Esophagus (tissue), 2 donors: Measurements from ENCODE around the gene VWA3A. TPM values are rescaled to one million over a fixed set of nuclear protein-coding genes. Genes with fewer than 3 reads are reported as not detected.
"Not testable (repeated sequence)": the region's sequence is repeated elsewhere in the genome, so short reads cannot be mapped to it uniquely, and the experiment has no call there.

ENCODE experiments used
- H3K27ac ChIP-seq, 2 donors: one replicate each; pipeline ENCODE4 v1.5.1; 2013; ENCODE audit warnings: low read depth in 2 of 2, mild to moderate bottlenecking in 2 of 2, inconsistent platforms in 1 of 2, low read length in 1 of 2, moderate library complexity in 1 of 2
- H3K27me3 ChIP-seq, 2 donors: one replicate each; pipeline ENCODE4 v1.6.1; 2013; ENCODE audit warnings: low read length in 2 of 2, control low read depth in 1 of 2, mild to moderate bottlenecking in 1 of 2; ENCODE audit not compliant: insufficient read depth in 2 of 2, control insufficient read depth in 1 of 2
- H3K36me3 ChIP-seq, 2 donors: one replicate each; pipeline ENCODE4 v1.6.1; 2013; ENCODE audit warnings: low read length in 1 of 2; ENCODE audit not compliant: control insufficient read depth in 2 of 2, insufficient read depth in 2 of 2
- H3K4me1 ChIP-seq, 2 donors: one replicate each; pipeline ENCODE4 v1.6.1; 2013; ENCODE audit warnings: low read length in 1 of 2; ENCODE audit not compliant: control insufficient read depth in 2 of 2, insufficient read depth in 2 of 2
- H3K4me3 ChIP-seq, 2 donors: one replicate each; pipeline ENCODE4 v1.5.1; 2013; ENCODE audit warnings: low read length in 2 of 2, mild to moderate bottlenecking in 2 of 2, low read depth in 1 of 2, moderate library complexity in 1 of 2
- H3K9me3 ChIP-seq, 2 donors: one replicate each; pipeline ENCODE4 v1.6.1; 2013; ENCODE audit warnings: mild to moderate bottlenecking in 2 of 2, low read depth in 1 of 2, low read length in 1 of 2, moderate library complexity in 1 of 2; ENCODE audit not compliant: control insufficient read depth in 2 of 2, insufficient read depth in 1 of 2
- WGBS, 2 donors: extraction: QIAGEN DNeasy Blood & Tissue Kit; methylation state at CpG; one replicate each; pipeline ENCODE4 v1.1.7; 2013; 5-methylcytosine and 5-hydroxymethylcytosine counted together
- polyA plus RNA-seq, 2 donors: library from polyadenylated mRNA; stranded (reverse); fragments of 200-250 nt; gene quantifications; one replicate each; pipeline ENCODE4 v1.2.3, GENCODE V29; 2013
- donor health status: healthy with polysubstance abuse.
- donor health status: Bipolar disorder and iron deficiency.

Gene VWA3A
- polyA plus RNA-seq, 2 donors = 0.01 to 0.24 TPM

DNA sequence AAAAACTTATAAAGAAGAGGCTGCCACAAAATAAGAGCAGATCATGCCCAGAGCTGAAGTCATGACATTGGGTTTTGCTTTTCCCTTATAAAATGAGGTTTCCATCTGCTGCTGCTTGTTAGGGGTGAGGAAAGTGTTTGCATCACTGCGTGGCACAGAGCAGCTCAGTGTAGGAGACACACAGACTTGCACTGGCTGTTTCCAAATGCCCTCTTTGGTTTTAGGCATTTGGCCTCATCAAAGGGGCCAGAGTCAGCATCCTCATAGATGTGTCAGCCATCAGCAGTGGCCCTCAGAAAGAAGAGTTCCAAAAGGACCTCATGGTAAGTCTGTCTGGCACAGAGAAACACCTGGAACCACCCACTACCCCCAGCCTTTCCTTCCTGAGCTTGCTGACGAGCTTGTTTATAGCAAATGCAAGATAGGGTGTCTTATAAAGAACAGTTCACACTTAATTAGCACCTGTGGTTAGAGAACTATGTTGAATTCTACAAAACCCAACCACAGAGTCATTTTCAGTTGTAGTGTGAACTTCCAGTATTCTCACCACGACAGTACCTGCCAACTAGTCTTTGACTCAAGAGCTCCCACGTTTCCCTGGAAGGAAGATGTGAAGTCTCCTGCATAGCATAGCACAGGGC, 17.0 kb downstream of the VWA3A start:
- H3K27ac ChIP-seq = no peak overlapping the region
- no peak overlapping the region for H3K4me3 ChIP-seq
- no peaks in the 10 kb centered on the region for H3K36me3 ChIP-seq
- H3K9me3 ChIP-seq = no peaks in the 10 kb centered on the region
- H3K27me3 ChIP-seq = no peaks in the 10 kb centered on the region
- WGBS, 2 donors = 44% methylated on average over 4 of the region's 4 CpGs
- H3K4me1 ChIP-seq = no peaks in the 10 kb centered on the region

DNA sequence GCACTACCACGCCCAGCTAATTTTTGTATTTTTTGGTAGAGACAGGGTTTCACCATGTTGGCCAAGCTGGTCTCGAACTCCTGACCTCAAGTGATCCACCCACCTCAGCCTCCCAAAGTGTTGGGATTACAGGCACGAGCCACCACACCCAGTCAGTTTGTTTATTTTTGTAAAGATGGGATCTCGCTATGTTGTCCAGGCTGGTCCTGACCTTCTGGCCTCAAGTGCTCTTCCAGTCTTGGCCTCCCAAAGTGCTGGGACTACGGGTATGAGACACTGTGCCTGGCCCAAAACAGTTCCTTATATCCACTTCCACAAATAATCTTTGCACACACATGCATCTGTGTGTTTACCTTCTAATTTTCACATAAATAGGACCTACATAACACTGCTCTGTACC, 19.3 kb downstream of the VWA3A start:
- 75 to 76% methylated on average over 5 of the region's 5 CpGs for WGBS, 2 donors
- not testable (repeated sequence) for H3K27ac ChIP-seq, H3K4me3 ChIP-seq, H3K36me3 ChIP-seq, H3K27me3 ChIP-seq, H3K4me1 ChIP-seq, H3K9me3 ChIP-seq

DNA sequence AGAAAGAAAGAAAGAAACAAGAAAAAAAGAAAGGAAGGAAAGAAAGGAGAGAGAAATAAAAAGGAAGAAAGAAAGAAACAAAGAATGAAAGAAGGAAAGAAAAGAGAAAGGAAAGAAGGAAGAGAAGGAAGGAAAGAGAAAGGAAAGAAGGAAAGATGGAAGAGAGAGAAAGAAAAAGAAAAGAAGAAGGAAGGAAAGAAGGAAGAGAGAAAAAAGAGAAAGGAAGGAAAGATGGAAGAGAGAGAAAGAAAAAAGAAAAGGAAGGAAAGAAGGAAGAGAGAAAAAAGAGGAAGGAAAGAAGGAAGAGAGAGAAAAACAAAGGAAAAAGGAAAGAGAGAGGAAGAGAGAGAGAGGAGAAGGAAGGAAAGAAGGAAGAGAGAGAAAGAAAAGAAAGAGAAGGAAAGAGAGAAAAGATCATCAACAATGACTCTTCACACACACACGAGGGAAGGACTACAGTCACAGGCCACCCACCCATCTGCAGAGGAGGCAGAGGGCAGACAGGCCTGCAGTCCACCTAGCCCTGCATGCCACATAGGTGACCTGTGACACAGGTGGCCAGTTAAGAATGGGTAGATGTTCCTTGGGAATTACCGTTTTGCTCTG, 23.9 kb downstream of the VWA3A start:
- H3K4me3 ChIP-seq = no peak overlapping the region
- H3K27ac ChIP-seq = no peak overlapping the region
- H3K4me1 ChIP-seq = no peaks in the 10 kb centered on the region
- no peaks in the 10 kb centered on the region for H3K36me3 ChIP-seq
- H3K27me3 ChIP-seq = no peaks in the 10 kb centered on the region
- 82 to 90% methylated on average over 2 of the region's 2 CpGs for WGBS, 2 donors
- no peaks in the 10 kb centered on the region for H3K9me3 ChIP-seq

- H3K4me3 ChIP-seq = no peak overlapping the region
- 74 to 80% methylated on average over 2 of the region's 2 CpGs for WGBS, 2 donors
- H3K36me3 ChIP-seq = no peaks in the 10 kb centered on the region
- H3K27ac ChIP-seq = no peak overlapping the region
- H3K4me1 ChIP-seq = no peaks in the 10 kb centered on the region
- H3K9me3 ChIP-seq = no peaks in the 10 kb centered on the region
- no peaks in the 10 kb centered on the region for H3K27me3 ChIP-seq
These were observed 25.3 kb downstream of the VWA3A start for GRCh38 chr16:22117609-22118008.

- Histone ChIP-seq H3K4me3 (no peak overlapping the region), H3K9me3 (no peaks in the 10 kb centered on the region), H3K36me3 (no peaks in the 10 kb centered on the region), H3K27ac (no peak overlapping the region), H3K4me1 (no peaks in the 10 kb centered on the region), H3K27me3 (no peaks in the 10 kb centered on the region)
- WGBS, 2 donors = 77 to 81% methylated on average over 3 of the region's 3 CpGs
These were observed 28.1 kb downstream of the VWA3A start for GRCh38 chr16:22120440-22120839.

- Histone ChIP-seq H3K9me3 (no peaks in the 10 kb centered on the region), H3K36me3 (no peaks in the 10 kb centered on the region), H3K4me3 (no peak overlapping the region), H3K4me1 (no peaks in the 10 kb centered on the region), H3K27me3 (no peaks in the 10 kb centered on the region), H3K27ac (no peak overlapping the region)
These were observed 29.9 kb downstream of the VWA3A start for GRCh38 chr16:22122239-22122638.

GRCh38 chr16:22123146-22123545, 30.8 kb downstream of the VWA3A start:
- no peaks in the 10 kb centered on the region for H3K36me3 ChIP-seq
- H3K4me1 ChIP-seq = no peaks in the 10 kb centered on the region
- no peaks in the 10 kb centered on the region for H3K9me3 ChIP-seq
- no peaks in the 10 kb centered on the region for H3K27me3 ChIP-seq
- WGBS, 2 donors = 43 to 50% methylated on average over 3 of the region's 3 CpGs
- no peak overlapping the region for H3K27ac ChIP-seq
- H3K4me3 ChIP-seq = no peak overlapping the region

DNA sequence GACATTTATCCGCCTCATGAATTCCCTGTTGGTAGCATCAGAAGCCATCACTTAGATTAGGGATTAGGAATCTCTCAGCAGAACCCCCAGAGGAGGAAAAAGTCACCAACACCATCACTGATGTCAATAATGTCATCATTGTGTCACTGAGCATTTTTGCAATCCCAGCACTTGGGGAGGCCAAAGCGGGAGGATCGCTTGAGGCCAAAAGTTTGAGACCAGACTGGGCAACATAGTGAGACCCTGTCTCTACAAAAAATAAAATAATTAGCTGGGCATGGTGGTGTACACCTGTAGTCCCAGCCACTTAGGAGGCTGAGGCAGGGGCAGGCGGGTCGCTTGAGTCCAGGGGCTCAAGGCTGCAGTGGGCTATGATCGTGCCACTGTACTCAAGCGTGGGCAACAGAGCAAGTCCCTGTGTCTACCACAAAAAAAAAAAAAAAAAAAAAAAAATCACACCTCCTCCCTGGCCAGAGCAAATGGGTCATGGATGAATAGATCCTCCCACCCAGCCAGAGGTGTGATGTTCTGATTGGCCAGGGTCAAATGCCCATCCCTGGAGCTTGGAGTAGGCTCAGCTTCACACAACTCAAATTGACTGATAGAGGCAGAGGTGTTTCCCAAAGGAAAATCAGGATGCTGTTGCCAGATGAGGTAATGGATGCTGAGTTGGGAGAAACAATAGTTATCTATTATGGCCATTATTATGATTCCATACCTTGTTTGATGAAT, 31.6 kb downstream of the VWA3A start:
- Histone ChIP-seq H3K27me3 (no peaks in the 10 kb centered on the region), H3K27ac (no peak overlapping the region), H3K36me3 (no peaks in the 10 kb centered on the region), H3K4me1 (no peaks in the 10 kb centered on the region), H3K4me3 (no peak overlapping the region), H3K9me3 (no peaks in the 10 kb centered on the region)
- 93 to 95% methylated on average over 7 of the region's 7 CpGs for WGBS, 2 donors

DNA sequence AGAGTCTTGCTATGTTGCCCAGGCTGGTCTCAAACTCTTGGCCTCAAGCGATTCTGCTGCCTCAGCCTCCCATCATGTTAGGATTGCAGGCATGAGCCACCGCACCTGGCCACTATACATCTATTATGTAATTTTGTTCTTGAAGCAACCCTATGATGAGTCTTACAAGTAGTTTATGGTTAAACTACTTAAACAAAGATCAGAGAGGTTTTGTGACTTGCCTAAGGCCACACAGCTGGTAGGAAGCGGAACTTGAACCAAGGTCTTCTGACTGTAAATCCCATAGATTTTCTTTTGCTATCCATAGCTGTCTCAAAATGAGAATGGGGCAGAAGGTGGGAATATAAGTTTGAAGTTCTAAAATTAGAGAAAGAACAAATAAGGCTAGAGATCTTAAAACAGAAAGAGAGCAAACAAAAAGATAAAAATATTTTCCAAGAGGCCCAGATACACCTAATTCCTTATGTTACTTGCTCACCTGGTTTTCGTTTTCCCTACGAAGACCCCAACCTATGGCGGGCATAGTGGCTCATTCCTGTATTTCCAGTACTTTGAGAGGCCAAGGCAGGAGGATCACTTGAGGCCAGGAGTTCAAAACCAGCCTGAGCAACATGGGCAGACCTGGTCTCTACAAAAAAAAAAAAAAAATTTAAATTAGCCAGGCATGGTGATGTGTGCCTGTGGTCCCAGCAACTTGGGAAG, 32.4 kb downstream of the VWA3A start:
- Histone ChIP-seq H3K36me3 (no peaks in the 10 kb centered on the region), H3K4me1 (no peaks in the 10 kb centered on the region), H3K27ac (no peak overlapping the region), H3K27me3 (no peaks in the 10 kb centered on the region), H3K4me3 (no peak overlapping the region), H3K9me3 (no peaks in the 10 kb centered on the region)
- 91 to 93% methylated on average over 6 of the region's 6 CpGs for WGBS, 2 donors
